HG03575 (cell line): ENCODE data around the gene COL25A1.
"Not testable (repeated sequence)": the region's sequence is repeated elsewhere in the genome, so short reads cannot be mapped to it uniquely, and the experiment has no call there.

Experiments
- ATAC-seq: cut with Tn5 transposase; IDR thresholded peaks from one replicate; pipeline ENCODE4 v1.9.1; 2021; ENCODE audit not compliant: unreplicated experiment, insufficient number of reproducible peaks, low FRiP score; ENCODE audit errors: extremely low read depth

Gene COL25A1

DNA sequence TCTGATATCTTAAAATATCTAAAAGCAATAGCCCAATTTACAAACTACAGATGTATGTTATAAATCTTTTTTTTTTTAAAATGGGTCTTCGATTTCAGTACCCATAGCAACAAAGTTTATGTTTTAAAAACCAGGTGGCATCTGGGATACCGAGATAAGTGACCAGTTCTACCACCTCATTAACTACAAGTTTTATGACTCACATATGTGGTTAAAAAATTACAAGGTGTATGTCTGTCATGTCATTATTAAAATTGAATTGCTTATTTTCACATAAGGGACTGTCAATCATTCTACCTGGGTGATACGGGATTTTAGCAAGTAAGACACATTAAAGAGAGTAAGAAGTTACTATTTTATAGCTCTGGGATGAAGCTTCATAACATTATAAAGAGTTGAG is 347.6 kb downstream of the COL25A1 start:
- no peak for ATAC-seq

DNA sequence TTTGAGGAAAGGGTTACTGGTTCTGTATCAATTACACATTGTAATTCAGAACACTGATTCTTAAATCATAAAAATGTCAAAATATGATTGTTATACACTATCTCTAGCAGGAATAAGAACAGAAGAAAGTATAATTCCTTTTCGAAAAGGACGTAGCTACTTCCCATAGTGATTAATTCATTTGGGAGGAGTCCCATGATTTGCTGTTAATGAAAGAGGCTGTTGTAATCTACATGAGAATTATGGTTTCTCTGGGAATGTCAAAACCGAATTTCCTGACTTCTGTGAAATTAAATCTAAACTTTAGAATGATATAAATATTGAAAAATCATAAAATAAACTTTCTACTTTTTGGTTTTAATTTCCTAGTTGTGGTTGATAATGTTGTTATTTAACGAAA is 348.5 kb downstream of the COL25A1 start:
- no peak for ATAC-seq

- no peak for ATAC-seq
These were observed 352.1 kb downstream of the COL25A1 start for GRCh38 chr4:108950158-108950915.

DNA sequence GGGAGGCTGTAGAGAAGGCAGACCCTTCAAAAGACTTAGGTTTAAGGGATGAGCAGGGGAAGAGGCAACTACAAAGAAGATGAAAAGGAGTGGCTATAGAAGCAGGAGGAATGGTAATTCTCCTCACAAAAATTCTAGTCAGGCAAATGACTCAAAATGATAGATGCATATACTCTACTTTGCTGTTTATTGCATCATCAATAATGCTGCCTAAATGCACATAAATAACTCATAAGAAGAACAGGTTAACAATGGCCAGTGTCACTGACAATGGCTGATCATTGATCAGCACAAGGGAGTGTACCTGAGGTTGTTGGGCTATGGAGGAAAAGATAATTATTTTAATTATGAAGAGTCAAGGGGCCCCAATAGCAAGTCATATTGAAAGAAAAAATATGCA is 354.9 kb downstream of the COL25A1 start:
- no peak for ATAC-seq

DNA sequence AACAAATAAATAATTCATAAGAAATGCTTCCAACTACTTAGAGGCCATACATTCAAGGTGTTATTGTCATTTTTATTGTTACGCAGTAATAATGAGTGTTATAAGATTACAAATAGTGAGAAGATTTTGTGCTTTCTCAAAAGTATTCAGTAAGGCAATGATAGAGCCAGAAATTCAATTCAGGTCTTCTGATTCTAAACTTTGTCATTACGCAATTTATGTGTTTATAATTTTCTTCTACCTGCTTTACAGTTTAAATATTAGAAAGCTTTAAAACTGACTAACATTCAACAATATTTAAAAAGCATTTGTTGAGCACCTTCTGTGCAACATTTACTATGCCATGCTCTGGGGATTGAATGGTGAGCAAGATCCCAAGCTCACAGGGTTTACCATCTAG is 356.2 kb downstream of the COL25A1 start:
- ATAC-seq: no peak

- ATAC-seq: no peak
These were observed 358.4 kb downstream of the COL25A1 start for GRCh38 chr4:108943976-108944591.

GRCh38 chr4:108943371-108943770 is 359.1 kb downstream of the COL25A1 start:
- ATAC-seq: no peak

DNA sequence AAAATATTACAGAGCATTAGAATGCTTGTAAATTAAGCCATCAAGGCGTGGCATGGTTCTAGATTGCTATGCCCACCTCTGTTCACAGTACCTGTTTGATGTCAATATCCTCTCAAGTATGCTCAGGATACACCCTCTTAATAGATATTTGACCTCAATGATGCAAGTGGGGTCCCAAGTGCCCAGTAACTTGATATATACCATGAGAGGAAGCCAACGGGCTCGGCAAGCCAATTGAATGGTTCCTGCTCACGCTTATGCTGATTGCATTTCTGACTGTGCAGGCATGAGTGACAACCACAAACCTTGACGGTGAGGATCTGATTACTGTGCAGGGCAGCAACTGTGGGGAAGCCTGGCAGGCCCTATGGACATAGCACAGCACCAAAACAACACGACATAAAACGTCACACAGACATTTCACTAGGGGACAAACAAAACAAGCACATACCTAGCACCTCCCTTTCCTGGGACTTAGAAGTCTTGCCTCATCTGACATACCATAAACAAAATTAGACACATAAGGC is 360.5 kb downstream of the COL25A1 start:
- ATAC-seq: no peak

DNA sequence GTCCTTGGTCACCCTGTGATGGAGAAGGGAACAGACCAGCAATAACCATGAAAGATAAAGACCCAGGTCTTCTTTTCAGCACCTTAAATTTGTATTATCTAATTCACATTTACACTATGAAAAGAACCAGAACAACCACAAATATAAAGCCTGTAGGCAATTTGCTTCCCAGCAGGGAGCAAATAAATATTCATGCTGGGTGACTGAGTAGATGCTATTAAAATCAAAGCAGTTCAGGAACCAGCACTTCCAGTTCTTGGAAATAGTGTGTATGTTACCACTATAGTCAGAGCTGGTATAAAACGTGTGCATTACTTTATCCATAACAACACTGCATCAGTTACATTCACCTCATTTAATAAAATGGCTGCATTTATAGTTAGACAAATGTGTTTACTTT is 361.8 kb downstream of the COL25A1 start:
- ATAC-seq: no peak

GRCh38 chr4:108940149-108940548 is 362.3 kb downstream of the COL25A1 start:
- no peak for ATAC-seq

DNA sequence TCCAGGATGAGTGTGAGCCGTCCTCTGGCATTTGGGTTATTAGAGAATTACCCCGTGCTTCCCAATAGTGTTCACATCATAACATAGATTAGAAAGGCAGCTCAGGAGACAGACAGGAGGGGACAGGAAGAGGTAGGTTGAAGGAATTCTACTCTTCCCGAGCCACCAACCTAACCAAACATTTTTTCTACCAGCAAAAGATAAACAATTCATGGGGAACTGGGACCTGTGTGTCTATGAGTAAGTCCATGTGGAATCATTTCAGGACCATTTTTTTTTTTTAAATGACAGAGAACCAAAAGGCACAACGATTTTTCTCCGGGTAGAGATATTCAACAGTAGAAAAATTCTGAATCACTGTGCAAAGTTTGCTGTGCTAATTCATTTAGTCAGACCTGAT is 365.4 kb downstream of the COL25A1 start:
- no peak for ATAC-seq

DNA sequence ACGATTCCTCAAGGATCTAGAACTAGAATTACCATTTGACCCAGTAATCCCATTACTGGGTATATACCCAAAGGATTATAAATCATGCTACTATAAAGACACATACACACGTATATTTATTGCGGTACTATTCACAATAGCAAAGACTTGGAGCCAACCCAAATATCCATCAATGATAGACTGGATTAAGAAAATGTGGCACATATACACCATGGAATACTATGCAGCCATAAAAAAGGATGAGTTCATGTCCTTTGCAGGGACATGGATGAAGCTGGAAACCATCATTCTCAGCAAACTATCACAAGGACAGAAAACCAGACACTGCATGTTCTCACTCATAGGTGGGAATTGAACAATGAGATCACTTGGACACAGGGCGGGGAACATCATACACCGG is 368.5 kb downstream of the COL25A1 start:
- not testable (repeated sequence) for ATAC-seq

DNA sequence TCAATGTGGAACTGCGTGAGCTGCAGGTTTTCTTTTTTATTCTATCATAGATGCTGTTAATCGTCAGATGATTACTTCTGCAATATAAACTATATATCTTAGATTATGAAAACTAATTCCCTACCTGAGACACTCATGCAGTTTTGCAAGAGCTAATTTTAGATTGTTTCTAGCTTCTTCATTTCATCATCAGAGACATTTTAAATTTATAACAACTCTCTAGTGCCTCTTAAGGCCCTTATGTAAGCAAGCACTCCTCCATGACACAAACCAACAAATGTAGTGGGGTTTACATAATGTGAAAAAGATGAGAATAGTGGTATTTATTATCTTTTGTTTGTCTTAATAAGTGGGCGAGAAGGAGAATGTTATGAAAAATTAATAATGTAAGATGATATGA is 369.4 kb downstream of the COL25A1 start:
- no peak for ATAC-seq

DNA sequence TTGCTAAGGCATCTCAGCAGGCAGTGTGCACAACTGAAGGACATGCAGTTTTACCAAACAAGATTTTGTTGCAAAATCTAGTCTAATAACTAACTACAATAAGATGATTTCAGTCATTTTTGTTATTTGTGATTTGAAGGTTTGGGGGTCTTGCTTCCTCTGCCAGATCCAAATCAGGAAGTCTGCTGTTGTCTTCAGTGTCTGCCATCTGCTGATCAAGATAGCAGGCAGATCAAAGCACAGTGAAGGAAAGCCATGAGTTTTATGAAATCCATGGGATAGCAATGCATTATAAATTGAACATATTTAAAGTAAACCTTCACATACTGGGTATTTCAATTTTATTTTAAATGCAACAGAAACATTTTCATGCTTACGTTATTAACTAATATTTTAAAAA is 370.5 kb downstream of the COL25A1 start:
- no peak for ATAC-seq

GRCh38 chr4:108930186-108930585 is 372.3 kb downstream of the COL25A1 start:
- ATAC-seq: no peak

DNA sequence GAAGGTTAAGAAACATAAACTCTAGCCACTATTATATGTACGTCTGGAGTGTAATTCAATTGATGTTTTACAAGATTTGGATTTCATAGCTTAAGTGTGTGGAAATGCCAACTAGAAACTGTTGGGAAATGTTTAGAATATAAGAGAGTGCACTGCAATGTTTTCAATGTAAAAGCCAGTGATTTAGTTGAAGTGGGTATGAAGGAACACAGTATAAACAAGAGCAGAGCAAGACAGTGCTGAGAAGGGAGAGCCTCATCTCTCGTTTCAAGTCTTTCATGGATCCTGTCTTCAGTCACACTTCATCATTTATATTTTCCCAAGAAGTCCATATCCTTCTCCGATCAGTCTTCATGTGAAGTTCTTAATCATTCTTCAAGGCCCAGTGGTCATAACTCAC is 375.7 kb downstream of the COL25A1 start:
- ATAC-seq: no peak

DNA sequence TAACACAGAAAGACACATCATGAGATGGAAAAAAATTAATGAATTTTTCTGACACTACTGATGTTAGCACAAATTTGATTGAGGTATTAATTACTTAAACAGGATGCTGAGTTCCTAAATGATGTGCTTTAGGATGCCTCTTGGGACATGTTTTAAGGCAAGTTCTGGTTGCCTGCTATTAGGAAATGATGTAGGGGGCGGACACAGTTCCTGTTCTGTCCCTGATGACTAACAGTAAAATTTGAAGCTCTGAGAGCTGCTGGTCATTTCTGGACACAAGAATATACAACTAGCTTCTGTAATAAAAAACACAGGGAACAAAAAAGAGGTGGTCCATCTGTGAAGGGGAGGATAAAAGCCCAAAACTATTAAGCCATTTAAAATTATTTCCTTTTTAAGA is 376.4 kb downstream of the COL25A1 start:
- ATAC-seq: no peak

- no peak for ATAC-seq
These were observed 380.3 kb downstream of the COL25A1 start for GRCh38 chr4:108922191-108922590.

GRCh38 chr4:108920395-108921087 is 381.9 kb downstream of the COL25A1 start:
- ATAC-seq: no peak
